Kidney tubule cell (primary cell): ENCODE results near the gene PLA2G12A.

Source experiments
- DNase-seq: peaks from one replicate; pipeline ENCODE4 v3.0.0-alpha.2; 2018; ENCODE audit warnings: low spot score

PLA2G12A gene

DNA sequence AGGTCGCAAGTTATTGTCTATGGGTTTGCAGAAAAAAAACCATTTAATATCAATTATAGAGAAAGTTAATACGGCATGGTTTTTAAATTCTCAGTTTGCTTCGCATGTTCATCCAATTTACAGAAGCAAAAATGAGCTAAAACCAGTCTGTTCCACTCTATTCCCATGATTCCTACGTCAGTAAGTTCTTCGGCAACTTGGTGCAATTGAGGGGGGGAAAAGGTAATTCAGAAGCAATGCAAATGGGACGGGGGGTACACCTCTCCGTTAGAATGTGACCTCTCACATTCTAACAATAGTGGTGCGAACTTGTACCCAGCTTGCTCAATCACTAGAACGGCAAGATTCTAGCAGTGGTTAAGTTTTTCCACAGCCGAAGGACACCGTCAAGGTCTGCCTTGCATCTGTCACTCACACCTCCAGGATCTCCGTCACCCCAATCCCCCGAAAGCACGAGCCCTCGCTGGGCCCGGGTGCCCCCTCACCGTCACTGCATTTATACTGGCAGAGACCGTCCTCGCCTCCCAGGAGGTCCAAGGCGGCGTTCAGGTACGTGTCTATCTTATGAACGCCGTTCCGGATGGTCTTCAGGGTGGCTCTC, 653 bp downstream of the PLA2G12A start:
- DNase-seq = peak; percentile 22

DNA sequence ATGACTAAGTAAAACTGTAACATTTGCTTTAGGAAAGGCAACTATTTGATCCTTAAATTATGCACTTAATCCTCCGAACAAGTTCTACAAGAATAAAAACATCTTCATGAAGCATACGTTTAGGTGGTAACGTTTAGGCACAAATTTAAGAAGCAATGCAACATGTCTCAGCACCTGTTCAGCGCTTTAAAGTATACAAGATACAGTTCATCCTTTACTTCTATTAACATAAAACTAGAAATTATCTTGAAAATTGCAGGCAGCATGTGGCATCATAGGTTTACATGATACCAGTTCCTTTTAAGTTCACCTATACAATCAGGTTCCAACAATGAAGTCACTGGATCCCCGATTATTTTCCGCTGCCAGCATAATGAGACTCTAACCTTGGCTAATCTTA, 1.5 kb downstream of the PLA2G12A start:
- peak; percentile 9 for DNase-seq

DNA sequence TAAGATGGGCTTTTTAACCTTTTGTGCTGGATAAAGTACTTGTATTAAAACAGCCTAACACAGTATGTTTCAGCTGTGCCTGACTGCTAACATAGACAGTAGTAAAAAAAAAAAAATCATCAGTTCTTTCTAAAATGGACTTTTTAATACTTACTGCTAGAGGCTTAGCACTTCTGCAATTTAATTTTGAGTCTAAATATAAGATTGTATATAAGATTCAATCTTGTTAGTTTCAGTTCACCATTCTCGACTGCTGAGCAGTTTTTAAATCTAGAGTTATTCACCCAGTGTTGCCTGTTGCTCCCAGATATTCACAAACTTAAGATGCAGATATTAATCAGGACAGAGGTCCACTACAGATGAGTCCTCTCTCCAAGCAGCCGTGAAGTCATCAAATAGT, 6.8 kb downstream of the PLA2G12A start:
- DNase-seq = no peak

DNA sequence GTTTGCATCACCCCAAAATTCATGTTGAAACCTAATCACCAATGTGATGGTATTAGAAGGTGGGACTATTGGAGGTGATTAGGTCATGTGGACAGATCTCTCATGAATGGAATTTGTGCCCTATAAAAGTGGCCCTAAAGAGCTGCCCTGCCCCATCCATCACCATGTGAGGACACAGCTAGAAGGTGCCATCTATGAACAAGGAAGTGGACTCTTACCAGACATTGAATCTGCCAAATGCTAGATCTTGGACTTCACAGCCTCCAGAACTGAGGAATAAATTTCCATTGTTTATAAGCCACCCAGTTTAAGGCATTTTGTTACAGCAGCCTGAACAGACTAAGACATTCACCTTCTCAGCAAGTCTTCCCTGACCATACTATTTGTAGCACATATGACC, 7.5 kb downstream of the PLA2G12A start:
- DNase-seq = no peak

DNA sequence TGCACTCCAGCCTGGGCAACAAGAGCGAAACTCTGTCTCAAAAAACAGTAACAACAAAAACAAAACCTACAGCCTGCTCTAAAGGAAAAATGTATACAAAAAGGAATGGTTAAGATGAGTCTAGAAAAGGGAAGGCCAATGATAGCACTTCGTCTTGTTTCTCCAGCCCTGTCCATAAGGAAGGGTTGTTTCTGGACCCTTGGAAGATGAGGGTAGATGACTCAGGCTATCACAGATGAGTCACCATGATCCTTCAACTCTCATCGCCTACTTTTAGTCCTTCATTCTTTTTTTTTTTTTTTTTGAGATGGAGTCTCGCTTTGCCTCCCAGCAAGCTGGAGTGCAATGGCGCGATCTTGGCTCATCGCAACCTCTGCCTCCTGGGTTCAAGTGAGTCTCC, 8.8 kb downstream of the PLA2G12A start:
- peak; percentile 40 for DNase-seq

DNA sequence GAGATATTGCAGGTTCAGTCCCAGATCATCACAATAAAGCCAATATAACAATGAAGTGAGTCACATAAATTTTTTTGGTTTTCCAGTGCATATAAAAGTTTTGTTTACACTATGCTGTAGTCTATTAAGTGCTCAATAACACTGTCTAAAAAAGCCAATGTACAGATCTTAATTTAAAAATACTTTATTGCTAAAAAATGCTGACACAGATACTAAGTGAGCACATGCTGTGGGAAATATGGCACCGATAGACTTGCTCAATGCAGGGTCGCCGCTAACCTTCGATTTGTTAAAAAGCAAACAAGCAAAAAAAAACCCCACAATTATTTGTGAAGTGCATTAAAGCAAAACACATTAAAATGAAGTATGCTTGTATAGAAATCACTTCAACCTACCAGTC, 10.3 kb downstream of the PLA2G12A start:
- DNase-seq = no peak

DNA sequence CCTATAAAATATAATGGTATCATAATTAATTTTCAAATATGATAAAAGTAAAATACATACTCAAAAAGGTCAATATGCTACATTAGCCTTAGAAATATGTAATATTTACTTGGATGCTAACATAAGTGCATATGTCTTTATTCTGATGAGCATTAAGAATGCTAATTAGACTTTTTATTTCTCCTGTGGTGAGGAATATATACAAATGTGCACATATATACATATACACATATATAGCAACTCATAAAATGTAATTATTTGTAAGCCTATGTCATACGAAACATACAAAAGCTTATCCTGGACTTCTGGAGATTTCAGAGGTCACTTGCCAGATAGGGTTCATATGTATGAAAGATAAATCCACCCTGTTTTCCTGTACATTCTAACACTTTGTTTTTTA, 11.1 kb downstream of the PLA2G12A start:
- no peak for DNase-seq

DNA sequence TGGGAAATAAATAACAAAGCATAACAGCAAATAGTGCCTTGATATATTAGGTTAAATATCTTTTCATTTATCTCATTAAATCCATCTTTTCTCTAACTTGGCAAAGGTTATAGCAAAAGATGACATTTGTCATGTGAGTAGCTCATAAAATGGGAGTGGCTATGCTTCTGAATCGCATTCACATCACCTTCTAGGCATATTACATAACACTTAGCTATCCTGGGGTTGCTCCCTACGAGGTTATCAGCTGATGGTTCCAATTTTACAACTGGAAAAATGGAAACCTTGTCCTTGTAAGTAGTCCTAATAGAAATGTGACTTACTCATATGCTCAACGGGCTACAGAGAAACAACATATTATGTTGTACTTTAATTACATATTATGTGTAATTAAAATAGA, 16.4 kb downstream of the PLA2G12A start:
- DNase-seq = no peak

DNA sequence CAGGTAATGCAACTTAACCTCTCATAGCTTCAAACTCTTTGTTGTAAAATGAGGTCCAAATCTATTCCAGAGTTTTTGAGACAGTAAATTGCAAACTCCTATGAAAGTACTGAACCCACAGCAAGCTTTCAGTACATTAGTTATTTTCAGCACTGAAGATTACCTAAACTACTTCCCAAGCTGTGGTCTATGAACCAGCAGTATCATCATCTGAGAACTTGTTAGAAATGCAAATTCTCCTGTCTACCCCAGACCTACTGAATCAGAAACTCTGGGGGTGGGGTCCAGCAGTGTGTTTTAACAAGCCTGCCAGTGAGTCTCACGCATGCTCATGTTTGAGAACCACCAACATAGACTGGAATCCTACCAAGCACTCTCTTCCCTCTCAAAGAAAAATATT, 20.9 kb downstream of the PLA2G12A start:
- no peak for DNase-seq

DNA sequence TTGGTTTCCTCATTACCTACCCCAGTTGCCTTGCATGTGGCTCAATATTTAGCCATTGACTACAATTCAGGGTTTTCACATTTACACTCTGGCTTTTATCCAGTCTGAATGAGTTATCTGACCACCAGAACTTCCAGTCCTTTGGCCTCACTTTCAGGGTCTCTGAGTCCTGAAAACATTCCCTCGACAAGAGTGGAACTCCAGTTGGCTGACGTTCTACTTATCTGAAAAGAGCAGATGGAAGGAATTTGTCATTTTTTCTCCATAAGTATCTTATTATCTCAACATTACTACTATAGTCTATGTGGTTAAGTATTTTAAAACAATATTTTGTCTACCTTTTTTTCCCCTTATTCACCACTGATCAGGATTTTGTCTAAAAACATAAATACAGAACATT, 21.4 kb downstream of the PLA2G12A start:
- DNase-seq = no peak

DNA sequence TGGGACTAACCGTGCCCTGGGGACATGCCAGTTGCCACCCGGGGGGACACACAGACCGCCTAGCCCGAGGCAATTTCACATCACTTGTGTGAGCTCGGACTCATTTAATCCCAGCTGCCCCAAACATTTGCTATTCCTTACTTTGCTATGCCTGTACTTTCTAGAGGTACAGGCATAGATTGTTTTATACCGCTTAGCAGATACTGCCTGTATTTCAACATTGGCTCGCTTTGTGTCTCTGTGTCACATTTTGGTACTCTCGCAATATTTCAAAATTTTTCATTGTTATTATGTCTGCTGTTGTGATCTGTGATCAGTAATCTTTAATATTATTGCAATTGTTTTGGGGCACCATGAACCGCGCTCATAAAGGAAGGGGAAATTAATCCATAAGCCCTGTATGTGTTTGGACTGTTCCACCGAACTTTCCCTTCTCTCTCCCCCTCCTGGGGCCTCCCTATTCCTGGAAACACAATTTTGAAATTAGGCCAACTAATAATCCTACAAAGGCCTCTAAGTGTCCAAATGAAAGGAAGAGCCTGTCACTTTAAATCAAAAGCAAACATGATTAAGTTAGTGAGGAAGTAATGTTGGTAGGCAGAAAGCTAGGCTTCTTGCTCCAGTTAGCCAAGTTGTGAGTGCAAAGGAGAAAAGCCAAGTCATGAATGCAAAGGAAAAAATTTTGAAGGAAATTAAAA, 26.1 kb downstream of the PLA2G12A start:
- DNase-seq = peak; percentile 20

DNA sequence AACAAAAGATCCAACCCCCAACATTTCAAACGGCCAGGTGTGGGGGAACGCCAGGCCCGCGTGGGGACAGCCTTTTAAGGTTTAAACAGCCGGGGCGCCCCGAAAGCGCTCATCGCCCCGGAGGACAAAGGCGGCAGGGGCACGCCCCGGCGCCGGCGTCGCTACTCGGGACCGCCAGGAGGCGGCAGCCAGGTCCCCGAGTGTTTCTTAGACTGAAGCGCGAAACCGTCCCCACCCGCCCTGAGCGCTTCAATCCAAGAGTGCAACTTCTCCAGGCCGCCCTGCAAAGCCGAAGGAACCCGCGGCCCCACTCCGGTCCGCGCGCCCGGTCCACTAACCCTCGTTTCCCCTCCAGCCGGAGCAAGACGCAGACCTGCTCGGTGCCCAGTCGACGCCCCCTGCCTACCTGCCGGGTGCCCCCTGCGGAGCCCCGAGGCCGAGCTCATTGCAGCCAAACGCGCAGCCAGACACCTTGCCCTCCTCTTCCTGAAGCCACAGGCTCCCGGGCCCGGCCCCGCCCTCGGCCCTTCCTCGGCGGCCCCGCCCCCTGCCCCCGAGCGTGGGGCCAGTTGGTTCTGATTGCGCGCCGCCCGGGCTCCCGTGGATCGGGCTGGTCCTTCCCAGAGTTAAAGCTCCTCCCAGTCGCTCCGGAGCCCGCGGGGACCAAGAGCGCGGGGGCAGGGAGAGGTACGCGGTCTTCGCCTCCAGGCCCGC, 26.8 kb downstream of the PLA2G12A start, which contains the start of gene CASP6:
CASP6 (minus strand) TSS at position 496 of the 714 bp plus-strand sequence; CDS start at position 446, 50 bp downstream.
- peak; percentile 83 for DNase-seq

DNA sequence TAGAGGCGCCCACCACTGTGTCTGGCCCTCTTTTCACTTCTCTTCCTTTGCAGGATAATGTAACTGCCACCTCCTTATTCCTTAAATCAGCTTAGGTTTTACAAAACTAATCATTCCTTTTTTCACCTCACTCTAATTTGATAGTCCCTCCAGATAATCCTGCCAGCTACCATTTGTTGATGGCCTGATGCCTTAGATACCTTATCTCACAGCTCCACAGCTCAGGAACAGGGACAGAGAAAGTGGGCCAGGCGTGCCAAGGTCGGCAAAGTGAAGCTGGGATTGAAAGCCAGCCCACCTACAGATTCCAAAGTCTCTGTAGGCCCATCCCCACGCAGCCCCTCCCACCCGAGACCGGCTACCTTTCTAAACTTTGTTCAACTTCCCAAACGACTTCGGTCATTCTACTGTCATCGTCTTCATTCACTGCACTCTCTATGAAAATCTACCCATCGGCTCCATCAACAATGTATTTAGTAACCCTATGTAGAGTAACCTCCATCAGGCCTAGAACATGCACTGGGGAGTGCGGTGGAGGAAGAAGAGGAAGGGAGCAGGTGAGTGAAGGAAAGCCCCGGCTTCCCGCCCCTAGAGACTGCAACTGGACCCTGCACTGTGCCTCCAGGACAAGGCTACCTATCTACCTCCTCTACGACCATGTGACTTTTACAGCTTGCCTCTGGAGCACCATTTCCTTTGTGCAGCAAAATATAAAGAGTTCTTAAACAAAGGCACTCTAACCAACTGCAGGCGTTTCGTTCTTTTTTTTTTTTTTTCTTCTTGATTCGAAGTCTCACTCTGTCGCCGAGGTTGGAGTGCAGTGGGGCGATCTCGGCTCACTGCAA, 28.1 kb downstream of the PLA2G12A start:
- peak; percentile 43 for DNase-seq

DNA sequence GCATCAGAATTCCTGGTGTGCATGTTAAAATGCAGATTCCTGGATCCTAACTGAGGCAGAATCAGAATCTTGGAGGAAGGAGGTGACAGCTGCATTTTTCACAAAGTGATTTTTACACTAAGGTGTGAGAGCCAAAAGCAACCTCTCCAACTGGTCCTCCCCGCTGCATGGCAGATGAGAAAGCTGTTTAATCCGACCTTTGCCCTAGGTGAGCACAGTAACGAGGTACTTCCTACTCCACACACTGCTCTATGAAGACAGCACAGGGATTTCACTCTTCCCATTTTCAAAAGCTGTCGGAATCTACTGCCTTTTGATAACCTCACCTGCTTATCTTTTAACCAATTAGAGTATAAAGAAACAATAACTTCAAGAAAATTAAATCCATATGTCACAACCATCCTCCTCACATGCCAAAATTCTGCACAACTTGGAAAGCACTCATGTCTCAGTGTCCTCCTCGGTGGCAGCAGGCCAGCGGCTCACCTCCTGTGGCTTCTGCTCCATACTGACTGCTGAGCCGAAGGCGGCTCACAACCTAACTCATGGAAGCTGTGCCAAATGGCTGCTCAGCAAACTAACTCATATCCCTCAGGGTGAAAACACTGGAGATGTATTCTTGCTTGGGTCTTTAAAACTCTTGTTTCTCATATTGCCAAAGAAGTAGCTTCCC, 30.2 kb downstream of the PLA2G12A start:
- DNase-seq = no peak

DNA sequence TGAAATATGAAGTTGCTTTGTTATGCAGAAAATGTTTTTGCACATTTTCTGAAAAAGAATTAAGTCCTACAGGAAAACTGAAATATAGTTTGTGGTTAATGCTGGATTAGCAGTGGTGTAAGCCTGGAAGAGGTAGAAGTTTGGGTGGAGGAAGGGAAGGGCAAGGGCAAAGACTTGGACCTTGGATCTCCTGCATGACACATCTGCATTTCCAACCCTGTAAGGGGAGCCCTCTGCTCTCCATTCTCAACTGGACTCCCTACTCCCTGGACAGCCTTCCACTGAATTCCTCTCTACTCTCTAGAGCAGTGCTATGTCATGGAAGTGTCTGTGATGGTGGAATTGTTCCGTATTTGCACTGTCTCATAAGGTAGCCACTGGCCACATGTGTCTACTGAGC, 31.2 kb downstream of the PLA2G12A start:
- no peak for DNase-seq

DNA sequence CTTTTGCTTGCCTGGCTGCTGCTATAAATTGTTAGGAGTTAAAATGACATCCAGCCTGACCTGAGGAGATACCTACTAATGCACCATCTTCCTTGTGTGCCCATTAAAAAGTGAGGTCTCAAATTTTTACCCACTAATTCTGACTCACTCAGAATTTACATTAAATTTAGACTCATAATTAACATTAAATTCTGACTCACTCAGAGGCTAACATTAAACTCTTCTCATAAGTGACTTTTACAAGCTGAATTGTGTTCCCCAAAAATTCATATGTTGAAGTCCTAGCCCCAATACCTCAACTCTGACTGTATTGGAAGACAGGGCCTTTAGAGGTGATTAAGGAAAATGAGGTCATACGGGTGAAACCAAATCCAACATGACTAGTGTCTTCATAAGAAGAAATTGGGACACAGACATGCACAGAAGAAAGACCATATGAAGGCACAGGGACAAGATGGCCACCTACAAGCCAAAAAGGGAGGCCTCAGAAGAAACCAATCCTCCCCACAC, 38.4 kb downstream of the PLA2G12A start:
- DNase-seq = no peak

DNA sequence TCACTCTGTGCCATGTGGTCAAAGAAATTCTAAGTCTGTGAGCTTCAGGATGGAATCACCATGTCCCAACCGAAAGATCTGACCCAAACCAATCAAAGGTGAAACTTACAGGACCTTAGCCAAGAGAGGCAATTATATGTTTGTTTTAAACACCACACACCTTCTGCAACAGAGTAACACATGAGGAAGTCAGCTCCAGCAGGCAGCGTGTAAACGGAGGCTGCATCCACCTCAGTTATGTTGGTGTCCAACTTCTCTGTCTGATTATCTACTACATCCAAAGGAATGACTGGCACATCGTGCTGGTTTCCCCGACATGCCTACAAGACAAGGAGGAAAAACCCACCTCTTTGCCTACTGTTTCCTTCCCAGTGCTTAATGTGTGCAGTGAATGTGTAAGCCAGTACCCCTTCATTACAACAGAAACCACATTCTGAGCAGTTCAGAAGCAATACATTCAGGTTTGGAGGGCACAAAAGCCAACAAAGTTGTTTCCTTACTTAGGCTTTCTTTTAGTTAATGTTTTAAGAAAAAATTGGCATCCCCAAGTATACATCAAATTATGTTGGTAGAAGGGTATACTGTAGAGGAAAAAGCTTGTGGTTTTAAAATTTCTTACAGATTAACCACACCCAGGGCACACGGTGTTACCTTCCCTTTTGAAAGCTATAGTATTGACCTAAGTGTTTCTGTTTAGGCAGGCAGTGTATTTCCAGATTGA, 39.0 kb downstream of the PLA2G12A start:
- DNase-seq = no peak

DNA sequence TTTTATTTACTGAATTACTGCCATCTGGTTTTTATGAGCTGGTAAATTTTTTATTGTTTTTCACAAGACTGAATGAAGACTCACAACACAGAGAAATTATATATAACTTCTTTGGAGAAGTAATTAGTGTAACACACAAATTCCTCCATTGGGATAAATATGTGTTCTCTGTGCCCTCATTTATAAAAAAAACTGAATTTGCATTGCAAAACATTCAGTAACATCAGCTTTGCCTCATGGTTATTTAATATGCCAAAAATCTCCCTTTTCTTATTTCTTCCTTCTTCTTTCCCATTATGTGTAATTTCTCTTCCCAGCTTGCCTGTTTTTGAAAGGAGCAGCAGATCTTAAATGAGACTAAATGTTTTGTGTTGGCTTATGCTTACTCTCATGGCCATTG, 45.1 kb downstream of the PLA2G12A start:
- DNase-seq = no peak

DNA sequence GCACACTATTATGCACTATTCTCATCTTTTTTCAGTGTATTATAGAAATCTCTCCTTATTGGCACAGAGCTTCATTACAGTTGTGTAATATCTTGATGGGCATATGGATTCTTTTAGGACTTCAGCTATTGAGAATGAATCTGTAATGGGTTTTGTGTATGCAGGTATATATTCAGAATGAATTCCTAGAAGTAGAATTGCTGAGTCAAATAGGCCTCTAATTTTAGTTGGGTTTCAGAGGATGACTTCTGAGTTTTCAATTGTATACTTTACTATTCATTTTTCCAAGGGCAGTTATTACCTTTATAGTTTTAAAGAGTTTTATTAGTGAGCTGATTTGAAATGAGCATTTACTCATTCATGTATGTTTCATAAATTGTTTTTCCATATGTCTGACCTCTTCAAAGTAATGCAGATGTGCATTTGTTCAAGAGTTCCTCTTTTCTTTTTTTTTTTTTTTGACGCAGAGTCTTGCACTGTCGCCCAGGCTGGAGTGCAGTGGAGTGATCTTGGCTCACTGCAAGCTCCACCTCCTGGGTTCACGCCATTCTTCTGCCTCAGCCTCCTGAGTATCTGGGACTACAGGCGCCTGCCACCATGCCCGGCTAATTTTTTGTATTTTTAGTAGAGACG, 46.1 kb downstream of the PLA2G12A start:
- DNase-seq = no peak

DNA sequence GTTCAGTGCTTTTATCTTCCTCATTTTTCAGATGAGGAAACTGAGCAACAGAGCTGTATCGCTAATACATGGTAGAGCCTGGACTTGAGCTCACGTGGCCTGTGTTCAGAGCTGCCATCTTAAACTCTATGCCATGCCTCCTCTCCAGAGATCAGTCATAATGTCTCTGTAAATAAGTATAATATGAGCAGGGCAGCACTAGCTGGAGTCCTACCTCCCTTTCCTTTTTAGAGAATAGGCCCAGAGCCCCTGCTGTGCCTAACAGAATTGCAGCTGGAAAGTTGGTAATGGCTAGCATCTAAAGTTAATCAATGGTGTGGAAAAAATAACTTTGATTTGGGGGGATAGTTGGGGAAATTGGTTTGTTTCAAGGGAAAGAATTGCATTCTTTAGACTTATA, 47.0 kb downstream of the PLA2G12A start:
- no peak for DNase-seq
